GM12878 (cell line): ENCODE results near the gene CUL9. TPM values are rescaled to one million over a fixed set of nuclear protein-coding genes. Genes with fewer than 3 reads are reported as not detected.

ENCODE experiments used
- ATAC-seq: fragments of 200-7000 bp; cut with Tn5 transposase; 3 replicates; pipeline ENCODE4 v1.9.1; 2020; ENCODE audit warnings: mild to moderate bottlenecking, moderate library complexity
- BruUV-seq: library from RNA; stranded (reverse); fragments of 400-500 nt; replicated peaks from 2 replicates; lab custom pipeline; 2021; lab: Mats Ljungman, UMichigan
- CTCF ChIA-PET: fragments of 300-600 bp; sonication (Branson Sonifier 250); formaldehyde crosslinking; extraction: SDS; loops from one replicate; lab custom pipeline; 2021; ENCODE audit warnings: inconsistent platforms; lab: Yijun Ruan, JAX
- POLR2A ChIA-PET: fragments of 350-600 bp; formaldehyde crosslinking; extraction: SDS; loops from one replicate; lab custom pipeline; 2021; ENCODE audit warnings: inconsistent platforms; lab: Charles Lee
- RAD21 ChIA-PET: fragments of 300-600 bp; sonication (Branson Sonifier 250); formaldehyde crosslinking; loops from one replicate; lab custom pipeline; 2023; ENCODE audit warnings: antibody characterized with exemption; ENCODE audit not compliant: unreplicated experiment; lab: Charles Lee
- SMC1A ChIA-PET: fragments of 300-600 bp; sonication (Branson Sonifier 250); formaldehyde crosslinking; loops from one replicate; lab custom pipeline; 2023; ENCODE audit not compliant: unreplicated experiment, uncharacterized antibody; lab: Charles Lee
- DNase-seq: peaks from one replicate; pipeline ENCODE4 v3.0.0-alpha.2; 2011; ENCODE audit warnings: low read depth, low spot score
- FAIRE-seq: peaks from 3 replicates; lab custom pipeline; 2011; peaks lifted over from hg19 to GRCh38; lab: Jason Lieb, UNC
- H2AFZ ChIP-seq: 2 replicates; pipeline ENCODE4 v1.6.0; 2011; ENCODE audit warnings: low read depth, low read length, control low read depth; ENCODE audit not compliant: control insufficient read depth
- H3K27ac ChIP-seq: 2 replicates; pipeline ENCODE4 v1.5.1; 2011; ENCODE audit warnings: control low read depth; ENCODE audit not compliant: control insufficient read depth, insufficient read depth
- H3K27me3 ChIP-seq, 2 experiments: replicated peaks in 1 of 2; 2 replicates each; pipeline versions ENCODE4 v1.6.0 to v1.6.1; 2011; ENCODE audit warnings: low read length in 1 of 2; ENCODE audit not compliant: control insufficient read depth in 2 of 2, insufficient read depth in 2 of 2
- H3K36me3 ChIP-seq, 2 experiments: 2 replicates each; pipeline ENCODE4 v1.5.1; 2011; ENCODE audit warnings: low read length in 1 of 2; ENCODE audit not compliant: control insufficient read depth in 2 of 2, insufficient read depth in 2 of 2
- H3K4me1 ChIP-seq: 2 replicates; pipeline ENCODE4 v1.6.1; 2011; ENCODE audit warnings: mild to moderate bottlenecking, low read length, moderate library complexity, mixed read lengths; ENCODE audit not compliant: control insufficient read depth, insufficient read depth
- H3K4me2 ChIP-seq: 2 replicates; pipeline ENCODE4 v1.6.0; 2011; ENCODE audit warnings: control low read depth; ENCODE audit not compliant: control insufficient read depth, insufficient read depth
- H3K4me3 ChIP-seq: fragments of 200-600 bp; sonication (generic); 2 replicates; pipeline ENCODE4 v1.5.1; 2016
- H3K79me2 ChIP-seq: 2 replicates; pipeline ENCODE4 v1.6.0; 2011; ENCODE audit warnings: low read length; ENCODE audit not compliant: control insufficient read depth, insufficient read depth
- H3K9ac ChIP-seq: 2 replicates; pipeline ENCODE4 v1.8.0; 2011; ENCODE audit warnings: low read length, control low read depth, mixed read lengths; ENCODE audit not compliant: control insufficient read depth, insufficient read depth
- H3K9me3 ChIP-seq: replicated peaks from 3 replicates; pipeline ENCODE4 v1.5.1; 2011; ENCODE audit warnings: mild to moderate bottlenecking, low read length; ENCODE audit not compliant: control insufficient read depth, insufficient read depth
- H4K20me1 ChIP-seq: 2 replicates; pipeline ENCODE4 v1.6.0; 2011; ENCODE audit not compliant: control insufficient read depth, insufficient read depth
- E4F1 ChIP-seq: fragments of 450-650 bp; IDR thresholded peaks from 2 replicates; pipeline ENCODE4 v1.6.1; 2018; ENCODE audit warnings: borderline replicate concordance, mild to moderate bottlenecking; ENCODE audit not compliant: partially characterized antibody
- HSF1 ChIP-seq: fragments of 150-350 bp; IDR thresholded peaks from 2 replicates; pipeline ENCODE4 v1.6.1; 2014; ENCODE audit warnings: mild to moderate bottlenecking, low read depth, low read length
- WGBS: methylation state at CpG from one replicate; pipeline ENCODE4 v1.1.6; 2016; ENCODE audit warnings: low lambda C conversion rate; ENCODE audit not compliant: insufficient replicate concordance, insufficient coverage; ENCODE audit errors: missing lambda C conversion rate; 5-methylcytosine and 5-hydroxymethylcytosine counted together
- in situ Hi-C: fragments of 300-500 bp; cut with MboI; formaldehyde crosslinking; loops from 9 replicates; pipeline ENCODE4 v1.14.3; 2018; ENCODE audit warnings: mixed read lengths
- intact Hi-C: fragments of 100-400 bp; cut with micrococcal nuclease; formaldehyde crosslinking; loops from one replicate; pipeline ENCODE4 v1.14.2; 2022; ENCODE audit not compliant: unreplicated experiment
- polyA plus RNA-seq, 11 experiments: library from polyadenylated mRNA; depleted of rRNA in 4 of 11; unstranded in 6 of 11; stranded (reverse) in 5 of 11; fragments of >200 nt; fragmentation: Nextera tagmentation in 4 of 11; fragmentation: Illumina TruSeq in 1 of 11; extraction: Ambion mirVana in 4 of 11; extraction: Trizol in 1 of 11; gene quantifications; 1 replicate in 1 of 11; 2 replicates in 10 of 11; pipeline versions ENCODE4 v1.2.1 to v1.2.3, GENCODE V29; 2011 to 2016; ENCODE audit warnings: inconsistent platforms in 2 of 11, missing spikeins in 2 of 11, low read depth in 1 of 11
- total RNA-seq, 4 experiments: library from RNA; depleted of rRNA in 3 of 4; stranded (reverse); fragments of >200 nt in 3 of 4; fragmentation: Illumina TruSeq in 1 of 4; extraction: Trizol in 1 of 4; gene quantifications; 2 replicates each; pipeline versions ENCODE4 v1.2.1 to v1.2.3, GENCODE V29; 2013 to 2021
- TF ChIP-seq, protein P1 (sequence below): fragments of 450-650 bp; IDR thresholded peaks from 2 replicates; pipeline ENCODE4 v1.6.1; 2017; ENCODE audit warnings: borderline replicate concordance

The CUL9 gene
- total and polyA plus RNA-seq, 10 of the 15 experiments (the other 5 are each of a cell fraction or from before 2014, with no cell fraction given) = 1.2 to 48.3 (median 17.2) TPM

GRCh38 chr6:43260791-43261190, 78.8 kb downstream of the CUL9 start:
- POLR2A ChIA-PET = interaction anchor here (0.5 kb wide), 1 partner anchor 126 kb away, joined by 4 read pairs; no protein-coding TSS in a partner anchor
- no TSS peak for BruUV-seq
- no peak overlapping the region for H3K4me3 ChIP-seq
- H3K79me2 ChIP-seq = no peaks in the 10 kb centered on the region
- CTCF ChIA-PET = interaction anchor here (2.1 to 6.1 kb wide), 3 partner anchors 99 to 246 kb away, joined by 10 to 56 read pairs (median 12); no protein-coding TSS in a partner anchor
- ATAC-seq = no peak
- no peak for DNase-seq
- TF ChIP-seq E4F1 = no peak
- no peak overlapping the region for H3K27ac ChIP-seq
- no peaks in the 10 kb centered on the region for H3K36me3 ChIP-seq
- RAD21 ChIA-PET = interaction anchor here (6.9 kb wide), 1 partner anchor 246 kb away, joined by 44 read pairs; no protein-coding TSS in a partner anchor
- H3K4me2 ChIP-seq = no peak overlapping the region
- peaks cover 8% of the 10 kb centered on the region for H3K4me1 ChIP-seq
- in situ Hi-C loops (no loop called here), intact Hi-C loops (no loop called here)
- no peak for FAIRE-seq
- H2AFZ ChIP-seq = no peak overlapping the region
- no peak overlapping the region for H3K9ac ChIP-seq
- no peaks in the 10 kb centered on the region for H3K9me3 ChIP-seq
- H3K27me3 ChIP-seq = no peaks in the 10 kb centered on the region; a peak in 1 of 4 replicates
- H4K20me1 ChIP-seq = no peaks in the 10 kb centered on the region
- SMC1A ChIA-PET = interaction anchor here (1.1 to 1.4 kb wide), 3 partner anchors 48 to 247 kb away, joined by 3 to 5 read pairs (median 3); partner anchors contain the start of gene CRIP3
- 49% methylated on average over 4 of the region's 4 CpGs for WGBS

DNA sequence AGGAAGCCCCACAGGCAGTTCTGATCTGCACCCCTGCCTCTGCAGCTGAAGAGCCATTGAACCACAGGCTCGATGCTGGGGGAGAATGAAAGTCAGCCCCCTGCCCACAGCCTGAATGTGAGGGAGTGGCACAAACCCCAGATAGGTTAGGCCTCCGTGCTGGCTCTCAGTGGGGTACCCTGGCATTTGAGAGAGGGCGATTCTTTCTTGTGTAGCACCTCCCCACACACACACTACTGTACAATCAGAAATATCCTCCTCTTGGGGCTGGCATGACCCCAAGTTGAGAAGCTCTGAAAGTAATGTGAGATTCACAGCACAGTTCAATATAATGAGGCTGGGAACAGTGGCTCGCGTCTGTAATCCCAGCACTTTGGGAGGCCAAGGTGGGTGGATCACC, 79.2 kb downstream of the CUL9 start:
- no TSS peak for BruUV-seq
- no peak for DNase-seq
- no peaks in the 10 kb centered on the region for H3K9me3 ChIP-seq
- RAD21 ChIA-PET = interaction anchor here (0.6 to 6.9 kb wide), 5 partner anchors 10 to 246 kb away, joined by 3 to 44 read pairs (median 4); partner anchors contain the start of gene DNPH1
- peaks cover 8% of the 10 kb centered on the region for H3K4me1 ChIP-seq
- no peaks in the 10 kb centered on the region for H3K79me2 ChIP-seq
- no peak for ATAC-seq
- H3K36me3 ChIP-seq = no peaks in the 10 kb centered on the region
- in situ Hi-C loops = no loop called here
- H3K4me2 ChIP-seq = no peak overlapping the region
- 48% methylated on average over 5 of the region's 5 CpGs for WGBS
- TF ChIP-seq HSF1 = no peak
- TF ChIP-seq, protein P1, sequence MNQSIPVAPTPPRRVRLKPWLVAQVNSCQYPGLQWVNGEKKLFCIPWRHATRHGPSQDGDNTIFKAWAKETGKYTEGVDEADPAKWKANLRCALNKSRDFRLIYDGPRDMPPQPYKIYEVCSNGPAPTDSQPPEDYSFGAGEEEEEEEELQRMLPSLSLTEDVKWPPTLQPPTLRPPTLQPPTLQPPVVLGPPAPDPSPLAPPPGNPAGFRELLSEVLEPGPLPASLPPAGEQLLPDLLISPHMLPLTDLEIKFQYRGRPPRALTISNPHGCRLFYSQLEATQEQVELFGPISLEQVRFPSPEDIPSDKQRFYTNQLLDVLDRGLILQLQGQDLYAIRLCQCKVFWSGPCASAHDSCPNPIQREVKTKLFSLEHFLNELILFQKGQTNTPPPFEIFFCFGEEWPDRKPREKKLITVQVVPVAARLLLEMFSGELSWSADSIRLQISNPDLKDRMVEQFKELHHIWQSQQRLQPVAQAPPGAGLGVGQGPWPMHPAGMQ = no peak
- intact Hi-C loops = no loop called here
- no peaks in the 10 kb centered on the region for H4K20me1 ChIP-seq
- FAIRE-seq = no peak
- no peak overlapping the region for H3K4me3 ChIP-seq
- H3K27ac ChIP-seq = no peak overlapping the region
- no peak overlapping the region for H3K9ac ChIP-seq
- CTCF ChIA-PET = interaction anchor here (0.7 to 6.1 kb wide), 8 partner anchors 47 to 894 kb away, joined by 3 to 56 read pairs (median 8); partner anchors contain the start of gene CRIP3
- POLR2A ChIA-PET = interaction anchor here (0.5 to 1.0 kb wide), 3 partner anchors 60 to 127 kb away, joined by 4 to 7 read pairs (median 5); no protein-coding TSS in a partner anchor
- H3K27me3 ChIP-seq = no peaks in the 10 kb centered on the region; a peak in 1 of 4 replicates
- SMC1A ChIA-PET = interaction anchor here (1.0 to 1.4 kb wide), 4 partner anchors 47 to 247 kb away, joined by 3 to 5 read pairs (median 3); partner anchors contain the start of gene CRIP3
- H2AFZ ChIP-seq = no peak overlapping the region
